Natural killer cell treated with Interleukin-12 subunit alpha and Interleukin-12 subunit beta and Interleukin-15 and Interleukin-18, amount 100 ng/mL, for 72 hours (primary cell): ENCODE data around the gene SMYD3. TPM values are rescaled to one million over a fixed set of nuclear protein-coding genes. Genes with fewer than 3 reads are reported as not detected.

Experiments
- ATAC-seq, 2 donors: fragments of 150-1000 bp; cut with Tn5 transposase in 1 of 2; sonication (Bioruptor Pico), chemical (Tn5 transposase) in 1 of 2; 2 replicates each; pipeline ENCODE4 v1.10.0; 2021
- DNase-seq: peaks from one replicate; pipeline ENCODE4 v3.0.0; 2022; ENCODE audit warnings: low spot score
- H3K27ac Mint-ChIP-seq, 2 donors: 1 replicate in 1 of 2; 2 replicates in 1 of 2; pipeline ENCODE4 v1.8.0; 2022; ENCODE audit warnings: mixed read lengths in 2 of 2, mild to moderate bottlenecking in 1 of 2, moderate library complexity in 1 of 2
- H3K27me3 Mint-ChIP-seq, 2 donors: 1 replicate in 1 of 2; 2 replicates in 1 of 2; pipeline ENCODE4 v1.8.0; 2022; ENCODE audit warnings: mixed read lengths in 2 of 2
- H3K36me3 Mint-ChIP-seq: one replicate; pipeline ENCODE4 v1.8.0; 2022; ENCODE audit warnings: mixed read lengths
- H3K4me1 Mint-ChIP-seq, 2 donors: 1 replicate in 1 of 2; 2 replicates in 1 of 2; pipeline ENCODE4 v1.8.0; 2022; ENCODE audit warnings: low read depth in 2 of 2, mixed read lengths in 2 of 2, mild to moderate bottlenecking in 1 of 2
- H3K4me3 Mint-ChIP-seq: one replicate; pipeline ENCODE4 v1.8.0; 2022; ENCODE audit warnings: mixed read lengths
- H3K9me3 Mint-ChIP-seq: 2 replicates; pipeline ENCODE4 v1.8.0; 2022; ENCODE audit warnings: mixed read lengths
- total RNA-seq, 2 donors: library from RNA; stranded (reverse); gene quantifications; one replicate each; pipeline ENCODE4 v1.2.3, GENCODE V29; 2022

Gene SMYD3
- total RNA-seq, 2 donors from 2014 or later, result 26.9 to 55.4 TPM

DNA sequence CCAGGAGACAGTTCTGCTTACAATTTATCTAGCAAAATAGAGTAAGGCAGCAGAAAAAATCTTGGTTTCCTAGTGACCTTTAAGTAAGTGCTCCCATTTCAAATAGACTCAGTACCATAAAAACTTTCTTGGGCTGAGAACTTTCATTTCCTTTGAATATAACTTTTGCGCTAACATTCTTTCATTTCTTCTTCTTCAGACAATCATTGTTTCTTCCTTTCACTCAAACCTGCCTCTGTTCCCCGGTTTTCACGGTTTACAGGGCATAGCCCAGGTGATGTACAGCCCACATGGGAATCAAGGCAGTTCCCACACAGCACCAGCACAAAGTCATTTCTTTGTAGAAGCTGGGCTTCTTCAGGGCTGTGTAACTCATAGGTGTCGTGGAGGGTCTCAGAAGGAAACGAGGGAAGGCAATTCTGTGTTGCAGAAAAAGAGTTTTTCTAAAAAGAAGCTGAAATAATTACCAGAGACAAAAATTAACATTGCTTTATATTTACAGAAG is 611.6 kb downstream of the SMYD3 start:
- ATAC-seq (no peak), DNase-seq (no peak)
- peaks cover 17% of the 10 kb centered on the region for H3K36me3 Mint-ChIP-seq
- peaks cover 12 to 13% of the 10 kb centered on the region in 2 donors for H3K4me1 Mint-ChIP-seq
- H3K27ac Mint-ChIP-seq, result no peak overlapping the region
- no peaks in the 10 kb centered on the region for H3K27me3 Mint-ChIP-seq
- H3K4me3 Mint-ChIP-seq, result no peak overlapping the region
- H3K9me3 Mint-ChIP-seq, result peaks cover 4% of the 10 kb centered on the region

- peaks cover 4% of the 10 kb centered on the region for H3K9me3 Mint-ChIP-seq
- H3K4me1 Mint-ChIP-seq, result peaks cover 12 to 13% of the 10 kb centered on the region in 2 donors
- no peaks in the 10 kb centered on the region for H3K27me3 Mint-ChIP-seq
- H3K36me3 Mint-ChIP-seq, result peaks cover 14% of the 10 kb centered on the region
- H3K4me3 Mint-ChIP-seq, result no peak overlapping the region
- DNase-seq (no peak), ATAC-seq (peak; percentile 38 to 69)
- no peak overlapping the region for H3K27ac Mint-ChIP-seq
Observed at GRCh38 chr1:245894843-245895242, 612.2 kb downstream of the SMYD3 start.

DNA sequence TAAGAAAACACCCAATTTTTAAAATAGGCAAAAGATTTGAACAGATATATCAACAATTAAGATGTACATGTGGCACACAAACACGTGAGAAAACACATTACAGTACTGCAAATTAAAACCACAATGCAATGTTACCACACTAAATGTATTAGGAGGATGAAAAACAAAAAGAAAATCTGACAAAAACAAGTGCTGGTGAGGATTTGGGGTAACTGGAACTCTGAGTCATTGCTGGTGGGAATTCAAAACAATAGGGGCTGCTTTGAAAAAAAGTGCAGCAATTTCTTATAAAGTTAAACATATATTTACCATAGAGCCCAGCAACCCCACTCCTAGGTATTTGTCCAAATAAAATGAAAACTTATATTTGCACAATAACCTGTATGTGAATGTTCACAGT is 614.1 kb downstream of the SMYD3 start:
- Mint-ChIP-seq H3K4me3 (no peak overlapping the region), H3K36me3 (peaks cover 14% of the 10 kb centered on the region), H3K27ac (no peak overlapping the region), H3K9me3 (peaks cover 4% of the 10 kb centered on the region), H3K27me3 (no peaks in the 10 kb centered on the region), H3K4me1 (peaks cover 12 to 16% of the 10 kb centered on the region in 2 donors)
- no peak for ATAC-seq
- DNase-seq, result no peak

DNA sequence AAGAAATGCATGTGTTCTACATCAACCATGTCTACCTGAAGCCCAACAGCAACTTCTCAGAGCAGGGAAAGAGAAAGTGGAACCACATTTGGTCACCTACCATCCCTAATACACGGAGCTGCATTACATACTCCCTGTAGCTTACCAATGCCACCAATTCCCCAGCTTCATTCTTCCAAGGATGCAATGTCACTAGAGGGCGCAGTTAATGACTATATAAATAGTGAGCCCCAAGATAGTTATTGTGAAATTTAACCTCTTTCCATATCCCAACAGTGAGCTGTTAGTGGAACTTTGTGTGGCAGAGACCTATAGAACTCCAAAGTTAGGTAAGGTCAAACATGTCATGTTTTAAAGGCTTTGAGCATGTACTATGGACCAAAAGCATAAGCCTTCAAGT is 618.3 kb downstream of the SMYD3 start:
- H3K36me3 Mint-ChIP-seq, result peaks cover 19% of the 10 kb centered on the region
- ATAC-seq, result no peak
- H3K4me3 Mint-ChIP-seq, result no peak overlapping the region
- peaks cover 0 to 2% of the 10 kb centered on the region in 2 donors for H3K4me1 Mint-ChIP-seq
- no peak for DNase-seq
- H3K27ac Mint-ChIP-seq, result no peak overlapping the region
- peaks cover 4% of the 10 kb centered on the region for H3K9me3 Mint-ChIP-seq
- no peaks in the 10 kb centered on the region for H3K27me3 Mint-ChIP-seq

DNA sequence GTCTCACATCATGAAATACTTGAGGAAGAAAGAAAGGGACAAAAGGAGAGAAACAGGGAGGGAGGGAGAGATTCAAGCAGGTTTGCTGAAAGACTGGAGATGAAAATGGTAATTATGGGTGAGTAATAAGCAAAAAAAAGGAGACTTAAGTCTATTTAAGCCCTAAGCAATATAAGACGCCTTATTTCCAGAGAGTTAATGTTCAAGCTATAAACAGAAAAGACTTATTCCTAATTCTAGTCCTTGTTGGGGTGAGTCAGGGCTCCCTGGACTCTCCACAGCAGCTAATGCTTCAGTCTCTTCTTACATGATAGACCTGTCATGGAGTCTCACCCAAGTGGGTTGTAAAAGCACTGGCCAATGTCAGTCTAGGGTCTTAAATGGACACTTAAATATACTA is 619.2 kb downstream of the SMYD3 start:
- peaks cover 9% of the 10 kb centered on the region for H3K36me3 Mint-ChIP-seq
- no peak overlapping the region for H3K27ac Mint-ChIP-seq
- H3K27me3 Mint-ChIP-seq, result no peaks in the 10 kb centered on the region
- peaks cover 0 to 11% of the 10 kb centered on the region in 2 donors for H3K4me1 Mint-ChIP-seq
- ATAC-seq (no peak), DNase-seq (no peak)
- no peak overlapping the region for H3K4me3 Mint-ChIP-seq
- peaks cover 2% of the 10 kb centered on the region for H3K9me3 Mint-ChIP-seq

GRCh38 chr1:245881767-245882391 is 625.2 kb downstream of the SMYD3 start:
- no peak overlapping the region for H3K27ac Mint-ChIP-seq
- H3K36me3 Mint-ChIP-seq, result peaks cover 6% of the 10 kb centered on the region
- peaks cover 8 to 21% of the 10 kb centered on the region in 2 donors for H3K4me1 Mint-ChIP-seq
- ATAC-seq (peak in 1 of 2 donors; percentile 81), DNase-seq (no peak)
- no peak overlapping the region for H3K4me3 Mint-ChIP-seq
- H3K9me3 Mint-ChIP-seq, result no peaks in the 10 kb centered on the region
- H3K27me3 Mint-ChIP-seq, result no peaks in the 10 kb centered on the region

- DNase-seq (no peak), ATAC-seq (no peak)
- peaks cover 8 to 21% of the 10 kb centered on the region in 2 donors for H3K4me1 Mint-ChIP-seq
- H3K9me3 Mint-ChIP-seq, result no peaks in the 10 kb centered on the region
- H3K4me3 Mint-ChIP-seq, result no peak overlapping the region
- H3K36me3 Mint-ChIP-seq, result peaks cover 6% of the 10 kb centered on the region
- peak overlapping the region in 1 of 2 donors; percentile 6 for H3K27ac Mint-ChIP-seq
- H3K27me3 Mint-ChIP-seq, result no peaks in the 10 kb centered on the region
Observed at GRCh38 chr1:245880754-245881403, 626.2 kb downstream of the SMYD3 start.

GRCh38 chr1:245879091-245879490 is 628.0 kb downstream of the SMYD3 start:
- Mint-ChIP-seq H3K36me3 (peaks cover 3% of the 10 kb centered on the region), H3K9me3 (no peaks in the 10 kb centered on the region), H3K27ac (no peak overlapping the region), H3K4me1 (peaks cover 8 to 21% of the 10 kb centered on the region in 2 donors), H3K27me3 (no peaks in the 10 kb centered on the region), H3K4me3 (no peak overlapping the region)
- DNase-seq (no peak), ATAC-seq (no peak)

GRCh38 chr1:245878585-245878984 is 628.5 kb downstream of the SMYD3 start:
- DNase-seq, result no peak
- no peak for ATAC-seq
- no peaks in the 10 kb centered on the region for H3K27me3 Mint-ChIP-seq
- peaks cover 8 to 20% of the 10 kb centered on the region in 2 donors for H3K4me1 Mint-ChIP-seq
- no peaks in the 10 kb centered on the region for H3K9me3 Mint-ChIP-seq
- no peak overlapping the region for H3K4me3 Mint-ChIP-seq
- H3K27ac Mint-ChIP-seq, result no peak overlapping the region
- H3K36me3 Mint-ChIP-seq, result no peaks in the 10 kb centered on the region

DNA sequence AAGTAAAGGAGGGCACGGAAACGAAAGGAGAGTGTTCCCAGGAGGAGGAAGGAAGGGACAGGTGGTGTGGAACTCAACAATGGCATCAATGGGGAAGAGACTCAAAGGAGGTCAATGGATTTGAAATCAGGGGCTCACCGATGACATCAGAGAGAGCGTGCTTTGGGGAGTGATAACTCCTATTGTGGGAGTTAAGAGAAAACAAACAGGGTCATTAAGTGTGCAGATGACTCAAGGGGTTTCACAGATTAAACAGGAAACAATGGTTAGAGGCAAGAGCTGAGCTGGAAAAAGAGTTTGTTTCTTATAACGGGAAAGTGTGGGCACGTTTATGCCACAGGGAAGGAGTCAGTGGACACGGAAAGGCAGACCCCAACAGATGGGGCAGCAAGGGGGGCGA is 629.1 kb downstream of the SMYD3 start:
- Mint-ChIP-seq H3K36me3 (no peaks in the 10 kb centered on the region), H3K4me3 (no peak overlapping the region), H3K27ac (no peak overlapping the region), H3K4me1 (peaks cover 8 to 14% of the 10 kb centered on the region in 2 donors), H3K9me3 (no peaks in the 10 kb centered on the region), H3K27me3 (no peaks in the 10 kb centered on the region)
- no peak for DNase-seq
- no peak for ATAC-seq

DNA sequence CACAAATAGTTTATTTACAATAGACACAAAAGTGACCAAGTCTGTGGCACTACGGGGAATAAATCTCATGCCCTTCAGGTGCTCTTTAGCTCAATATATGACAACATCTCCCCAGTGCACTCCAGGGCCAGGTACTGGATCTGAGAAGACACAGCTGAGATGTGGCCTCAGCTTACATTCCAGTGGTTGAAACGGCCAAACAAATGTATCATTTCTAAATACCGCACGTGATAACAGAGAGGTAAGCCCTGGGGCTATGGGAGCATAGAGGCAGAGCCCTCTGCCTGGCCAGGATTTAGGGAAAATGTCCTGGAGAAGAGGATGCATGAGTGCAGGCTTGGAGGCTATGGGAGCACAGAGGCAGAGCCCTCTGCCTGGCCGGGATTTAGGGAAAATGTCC is 630.5 kb downstream of the SMYD3 start:
- H3K9me3 Mint-ChIP-seq, result no peaks in the 10 kb centered on the region
- peaks cover 3 to 6% of the 10 kb centered on the region in 2 donors for H3K4me1 Mint-ChIP-seq
- H3K4me3 Mint-ChIP-seq, result no peak overlapping the region
- no peak for ATAC-seq
- no peak for DNase-seq
- no peaks in the 10 kb centered on the region for H3K36me3 Mint-ChIP-seq
- H3K27ac Mint-ChIP-seq, result no peak overlapping the region
- no peaks in the 10 kb centered on the region for H3K27me3 Mint-ChIP-seq

DNA sequence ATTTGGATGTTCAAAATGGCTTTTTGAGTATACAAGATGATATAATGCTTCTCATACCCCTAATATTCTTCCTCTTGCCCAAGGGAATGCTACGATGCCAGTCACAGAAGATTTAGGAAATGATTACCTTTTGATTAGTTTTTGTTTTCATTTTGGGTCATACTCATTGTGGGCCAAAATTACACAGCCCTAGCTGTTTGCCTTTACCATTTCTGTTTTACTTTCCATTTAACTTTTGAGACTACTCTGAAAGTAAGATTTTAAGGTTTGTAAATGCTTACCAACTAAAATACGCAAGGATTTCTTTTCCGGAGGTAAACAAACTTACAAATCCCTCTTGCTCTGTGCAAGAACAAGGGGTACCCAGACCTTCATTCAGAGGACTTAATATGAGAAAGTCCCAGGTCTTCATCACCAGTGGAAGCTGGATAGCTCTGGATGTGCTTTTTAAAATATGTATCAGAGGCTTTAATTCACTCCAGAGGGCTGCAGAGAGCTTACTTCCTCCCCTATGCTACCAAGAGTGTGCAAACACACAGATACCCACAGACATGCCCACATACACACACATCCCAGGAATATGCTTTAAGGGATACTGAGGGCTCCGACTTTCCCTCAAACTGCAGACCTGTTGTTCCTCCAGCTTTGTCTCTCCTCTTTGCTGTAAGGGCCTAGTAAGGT is 631.4 kb downstream of the SMYD3 start:
- Mint-ChIP-seq H3K27me3 (no peaks in the 10 kb centered on the region), H3K4me3 (no peak overlapping the region), H3K9me3 (no peaks in the 10 kb centered on the region), H3K27ac (no peak overlapping the region), H3K4me1 (no peaks in the 10 kb centered on the region), H3K36me3 (no peaks in the 10 kb centered on the region)
- no peak for DNase-seq
- no peak for ATAC-seq

GRCh38 chr1:245874942-245875580 is 632.0 kb downstream of the SMYD3 start:
- no peaks in the 10 kb centered on the region for H3K4me1 Mint-ChIP-seq
- H3K36me3 Mint-ChIP-seq, result no peaks in the 10 kb centered on the region
- H3K27me3 Mint-ChIP-seq, result no peaks in the 10 kb centered on the region
- H3K9me3 Mint-ChIP-seq, result no peaks in the 10 kb centered on the region
- DNase-seq (no peak), ATAC-seq (no peak)
- no peak overlapping the region for H3K27ac Mint-ChIP-seq
- H3K4me3 Mint-ChIP-seq, result no peak overlapping the region
